Measurements from ENCODE around the gene CUX1.
"Not testable (repeated sequence)": the region's sequence is repeated elsewhere in the genome, so short reads cannot be mapped to it uniquely, and the experiment has no call there.

The CUX1 gene

GRCh38 chr7:101919363-101920115 is 102.1 kb downstream of the CUX1 start:
- DNase-seq: no peak

DNA sequence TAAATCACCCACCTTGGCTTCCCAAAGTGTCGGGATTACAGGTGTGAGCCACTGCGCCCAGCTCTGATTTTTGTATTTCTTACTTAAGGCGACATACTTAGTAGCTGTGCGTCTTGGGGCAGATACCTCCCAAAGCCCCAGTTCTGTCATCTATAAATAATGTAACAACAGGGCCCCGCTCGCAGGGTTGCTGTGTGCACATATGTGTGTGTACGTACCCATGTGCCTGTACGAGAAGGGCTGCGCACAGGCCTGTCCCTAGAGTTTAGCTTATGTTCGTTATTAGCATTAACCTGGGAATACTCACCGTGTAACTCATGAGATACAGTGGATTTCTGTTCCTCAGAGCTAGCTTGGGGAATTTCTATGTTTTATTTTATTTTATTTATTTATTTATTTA is 103.6 kb downstream of the CUX1 start:
- no peak for DNase-seq

GRCh38 chr7:101921546-101922489 is 104.4 kb downstream of the CUX1 start:
- not testable (repeated sequence) for DNase-seq

DNA sequence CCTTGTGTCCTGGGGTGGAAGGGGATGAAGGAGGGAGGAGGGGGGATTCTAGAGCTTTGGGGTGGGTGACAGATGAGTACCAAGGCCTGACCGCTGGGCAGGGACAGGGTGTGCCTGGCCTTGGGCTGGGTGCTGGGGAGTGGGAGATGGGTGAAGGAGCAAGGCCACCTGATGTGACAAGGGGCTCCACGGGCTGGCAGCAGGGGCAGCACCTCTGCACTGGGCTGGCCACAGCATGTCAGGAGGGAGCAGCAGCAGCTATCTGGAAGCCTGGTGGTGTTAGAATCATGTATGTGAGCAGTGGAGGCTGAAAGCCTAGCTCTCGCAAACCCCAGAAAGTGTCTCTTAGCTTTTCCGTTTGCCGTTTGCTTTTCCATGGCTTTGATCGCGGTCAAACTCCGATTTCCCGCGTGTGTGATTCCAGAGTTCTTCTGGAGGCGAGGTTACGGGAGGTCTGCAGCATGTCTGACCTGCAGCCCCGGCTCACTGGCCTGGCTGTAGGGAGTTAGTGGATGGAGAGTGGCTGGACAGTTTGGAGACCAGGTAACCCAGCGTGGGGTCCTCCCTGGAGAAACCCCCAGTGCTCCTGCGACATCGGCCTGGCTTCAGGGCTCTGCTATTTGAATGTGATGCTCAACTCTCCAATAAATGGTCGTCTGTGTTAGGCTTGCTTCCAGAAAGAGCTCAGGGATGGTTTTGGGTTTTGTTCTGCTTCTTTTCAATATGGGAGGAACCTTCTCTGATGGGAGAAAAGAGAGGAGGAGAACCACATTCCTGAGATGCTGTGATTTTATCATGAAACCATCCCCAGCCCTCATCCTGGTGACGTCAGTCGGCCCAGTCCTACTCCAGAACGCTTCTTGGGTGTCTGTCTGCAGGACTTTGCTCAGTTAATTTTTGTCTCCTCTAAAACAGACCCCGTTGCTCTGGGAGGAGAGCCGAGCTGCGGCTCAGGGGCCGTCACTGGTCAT is 105.5 kb downstream of the CUX1 start:
- DNase-seq: no peak

GRCh38 chr7:101923602-101923985 is 106.2 kb downstream of the CUX1 start:
- peak in 1 of 2 experiments; percentile 39 for DNase-seq

GRCh38 chr7:101924171-101924570 is 106.7 kb downstream of the CUX1 start:
- no peak for DNase-seq

GRCh38 chr7:101926265-101926664 is 108.8 kb downstream of the CUX1 start:
- no peak for DNase-seq

GRCh38 chr7:101927389-101927788 is 110.0 kb downstream of the CUX1 start:
- DNase-seq: no peak

GRCh38 chr7:101927802-101928201 is 110.4 kb downstream of the CUX1 start:
- no peak for DNase-seq

GRCh38 chr7:101929256-101929655 is 111.8 kb downstream of the CUX1 start:
- no peak for DNase-seq

GRCh38 chr7:101929911-101930310 is 112.5 kb downstream of the CUX1 start:
- not testable (repeated sequence) for DNase-seq

DNA sequence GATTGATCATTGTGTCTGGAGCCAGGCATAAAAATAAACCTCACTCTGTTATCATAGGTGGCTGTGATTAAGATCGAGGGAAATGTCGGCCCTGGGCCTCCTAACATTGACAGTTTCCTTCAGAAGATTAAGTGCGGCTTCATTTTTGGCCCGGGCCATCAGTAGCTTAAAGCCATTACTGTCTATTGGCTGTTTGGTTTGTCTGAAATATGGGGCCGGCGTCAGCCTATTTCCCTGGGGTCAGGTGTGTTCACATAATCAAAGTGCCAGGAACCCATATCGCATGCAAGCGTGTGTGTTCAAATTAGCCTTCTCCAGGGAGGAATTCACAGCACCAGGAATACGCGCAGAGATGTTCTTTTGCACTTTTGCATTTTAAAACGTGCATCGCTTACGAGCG is 114.7 kb downstream of the CUX1 start:
- no peak for DNase-seq

GRCh38 chr7:101933028-101933427 is 115.6 kb downstream of the CUX1 start:
- DNase-seq: no peak

DNA sequence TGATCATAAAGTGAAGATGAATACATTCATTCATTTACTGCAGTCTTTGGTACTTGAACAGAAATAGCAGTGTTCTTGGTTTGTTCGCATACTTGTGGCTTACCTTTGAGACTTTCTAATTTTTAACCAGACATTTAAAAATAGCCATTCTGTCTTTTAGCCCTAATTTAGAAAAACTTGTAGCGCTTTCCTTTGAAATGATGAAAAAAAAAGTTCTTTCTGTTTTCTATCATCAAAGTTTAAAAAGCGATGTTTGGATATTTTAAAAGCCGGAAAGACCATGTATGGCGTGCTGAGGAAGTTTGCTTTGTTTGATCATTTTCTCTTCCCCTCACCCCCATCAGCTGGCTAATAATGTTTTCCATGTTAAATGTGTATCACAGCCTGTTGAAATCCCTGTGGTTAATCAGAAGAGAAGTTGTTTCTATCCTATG is 116.3 kb downstream of the CUX1 start:
- no peak for DNase-seq

- no peak for DNase-seq
Observed at GRCh38 chr7:101934618-101935017, 117.2 kb downstream of the CUX1 start.

- DNase-seq: no peak
Observed at GRCh38 chr7:101935521-101936141, 118.2 kb downstream of the CUX1 start.

DNA sequence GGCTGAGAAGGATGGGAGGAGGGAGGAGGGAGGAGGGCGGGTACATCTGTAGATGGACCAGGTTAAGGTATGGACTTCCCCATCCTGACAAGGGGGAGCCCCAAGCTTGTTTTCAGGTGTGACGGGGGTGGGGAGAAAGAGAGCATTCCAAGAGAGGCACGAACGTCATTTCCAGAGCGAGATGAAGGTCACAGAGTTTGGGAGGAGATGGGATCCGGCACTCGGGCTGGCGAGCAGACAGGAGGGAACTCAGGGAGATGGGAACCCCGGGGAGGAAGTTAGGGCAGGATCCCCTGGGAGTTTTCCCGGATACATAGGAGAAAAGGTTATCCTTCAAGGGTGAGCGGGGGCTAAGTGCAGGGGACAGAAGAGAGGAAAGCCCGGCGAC is 118.8 kb downstream of the CUX1 start:
- DNase-seq: no peak

- no peak for DNase-seq
Observed at GRCh38 chr7:101936611-101937231, 119.3 kb downstream of the CUX1 start.

- DNase-seq: no peak
Observed at GRCh38 chr7:101937717-101938514, 120.5 kb downstream of the CUX1 start.

DNA sequence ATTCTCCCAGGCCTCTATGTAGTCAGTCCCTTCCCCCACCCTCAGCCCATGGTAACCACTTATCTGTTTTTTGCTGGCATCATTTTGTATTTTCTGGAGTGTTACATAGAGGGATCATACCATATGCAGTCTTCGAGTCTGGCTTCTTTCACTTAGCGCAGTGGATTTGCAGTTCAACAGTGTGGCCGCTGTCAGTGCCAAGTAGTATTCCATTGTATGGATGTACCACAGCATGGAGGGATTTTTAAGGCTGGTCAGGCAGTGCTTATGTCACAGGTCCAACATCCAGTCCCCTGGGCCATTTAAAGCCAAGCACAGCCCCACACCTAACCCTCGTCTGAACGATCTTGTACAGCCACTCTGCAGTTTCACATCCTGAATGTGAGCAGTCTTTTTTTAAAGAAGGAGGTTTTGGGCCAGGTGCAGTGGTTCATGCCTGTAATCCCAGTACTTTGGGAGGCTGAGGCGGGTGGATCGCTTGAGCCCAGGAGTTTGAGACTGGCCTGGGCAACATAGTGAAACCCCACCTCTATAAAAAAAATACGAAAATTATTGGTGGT is 121.8 kb downstream of the CUX1 start:
- no peak for DNase-seq

GRCh38 chr7:101940151-101940550 is 122.7 kb downstream of the CUX1 start:
- DNase-seq: no peak
